Stomach (tissue), 4 donors: ENCODE measurements around the gene DACH1.

ENCODE experiments used
- CTCF ChIP-seq, 7 experiments: fragments of 450-650 bp in 4 of 7; fragments of 200-600 bp in 3 of 7; sonication (generic) in 3 of 7; IDR thresholded peaks; one replicate each; pipeline ENCODE4 v1.5.1; 2016 to 2019; ENCODE audit warnings: antibody characterized with exemption in 7 of 7, control low read depth in 2 of 7, mild to moderate bottlenecking in 1 of 7
- EP300 ChIP-seq: sonication (generic); formaldehyde crosslinking; IDR thresholded peaks from one replicate; pipeline ENCODE4 v1.6.1; 2017; ENCODE audit warnings: antibody characterized with exemption
- POLR2A ChIP-seq, 4 donors: fragments of 450-650 bp; IDR thresholded peaks; one replicate each; pipeline ENCODE4 v1.6.1; 2016; ENCODE audit warnings: antibody characterized with exemption in 4 of 4, control low read depth in 2 of 4, mild to moderate bottlenecking in 1 of 4, moderate library complexity in 1 of 4
- POLR2AphosphoS5 ChIP-seq, 3 donors: sonication (generic); formaldehyde crosslinking; IDR thresholded peaks; one replicate each; pipeline ENCODE4 v1.6.1; 2016; ENCODE audit warnings: antibody characterized with exemption in 3 of 3

DNA sequence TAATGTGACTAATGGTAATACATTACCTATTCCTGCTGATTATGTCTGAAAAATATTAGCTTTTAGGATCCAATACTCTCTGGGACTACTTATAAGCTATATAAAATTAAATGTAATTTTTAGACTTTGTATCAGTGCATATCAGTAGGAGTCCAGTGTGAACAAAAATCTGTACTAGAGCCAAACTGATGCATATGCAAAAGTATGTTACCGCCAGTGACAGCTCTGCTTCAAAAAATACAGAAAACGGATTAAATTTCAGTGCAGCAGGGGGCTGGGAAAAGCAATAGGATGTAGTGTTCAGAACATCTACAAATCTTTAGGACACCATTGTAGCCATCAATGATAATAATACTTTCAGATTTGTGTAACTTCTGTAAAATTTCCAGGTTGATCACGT lies 385.5 kb downstream of the DACH1 start:
- no peak for TF ChIP-seq CTCF (IDR thresholded peaks at IDR 0.05)
- no peak for TF ChIP-seq POLR2A (IDR thresholded peaks at IDR 0.05)
- no peak for TF ChIP-seq EP300
- no peak for TF ChIP-seq POLR2AphosphoS5 (IDR thresholded peaks at IDR 0.05)
